GM21825 (cell line): ENCODE data around the gene VAV2.

Source experiments
- ATAC-seq: cut with Tn5 transposase; IDR thresholded peaks from one replicate; pipeline ENCODE4 v1.9.1; 2021; ENCODE audit warnings: mild to moderate bottlenecking, moderate library complexity; ENCODE audit not compliant: unreplicated experiment

Gene VAV2

GRCh38 chr9:133843751-133844397, 148.2 kb downstream of the VAV2 start:
- no peak for ATAC-seq

GRCh38 chr9:133843250-133843649, 148.9 kb downstream of the VAV2 start:
- ATAC-seq, result no peak

GRCh38 chr9:133842721-133843227, 149.3 kb downstream of the VAV2 start:
- ATAC-seq, result no peak

GRCh38 chr9:133842174-133842573, 149.9 kb downstream of the VAV2 start:
- no peak for ATAC-seq

- ATAC-seq, result no peak
These were observed 150.8 kb downstream of the VAV2 start for GRCh38 chr9:133841167-133841812.

- ATAC-seq, result no peak
These were observed 152.2 kb downstream of the VAV2 start for GRCh38 chr9:133839822-133840329.

- no peak for ATAC-seq
These were observed 153.1 kb downstream of the VAV2 start for GRCh38 chr9:133838859-133839507.

- ATAC-seq, result no peak
These were observed 154.2 kb downstream of the VAV2 start for GRCh38 chr9:133837627-133838597.

GRCh38 chr9:133836818-133837217, 155.3 kb downstream of the VAV2 start:
- ATAC-seq, result no peak

GRCh38 chr9:133836001-133836758, 155.9 kb downstream of the VAV2 start:
- no peak for ATAC-seq

- ATAC-seq, result no peak
These were observed 156.7 kb downstream of the VAV2 start for GRCh38 chr9:133835262-133835901.

GRCh38 chr9:133834080-133834976, 157.8 kb downstream of the VAV2 start:
- no peak for ATAC-seq

GRCh38 chr9:133833388-133834025, 158.6 kb downstream of the VAV2 start:
- no peak for ATAC-seq

- no peak for ATAC-seq
These were observed 159.2 kb downstream of the VAV2 start for GRCh38 chr9:133832877-133833276.

- no peak for ATAC-seq
These were observed 161.4 kb downstream of the VAV2 start for GRCh38 chr9:133830711-133831110.

GRCh38 chr9:133830310-133830709, 161.8 kb downstream of the VAV2 start:
- ATAC-seq, result no peak

GRCh38 chr9:133828338-133828997, 163.7 kb downstream of the VAV2 start:
- no peak for ATAC-seq
